Globus pallidus (tissue), 1 donor: ENCODE results near the gene ASB6.
"Not testable (repeated sequence)": the region's sequence is repeated elsewhere in the genome, so short reads cannot be mapped to it uniquely, and the experiment has no call there.

ENCODE experiments used
- DNase-seq: peaks from one replicate; pipeline ENCODE4 v3.0.0-alpha.2; 2015; ENCODE audit warnings: low spot score

Gene ASB6

GRCh38 chr9:129606161-129607026 lies 35.6 kb downstream of the ASB6 start:
- no peak for DNase-seq

DNA sequence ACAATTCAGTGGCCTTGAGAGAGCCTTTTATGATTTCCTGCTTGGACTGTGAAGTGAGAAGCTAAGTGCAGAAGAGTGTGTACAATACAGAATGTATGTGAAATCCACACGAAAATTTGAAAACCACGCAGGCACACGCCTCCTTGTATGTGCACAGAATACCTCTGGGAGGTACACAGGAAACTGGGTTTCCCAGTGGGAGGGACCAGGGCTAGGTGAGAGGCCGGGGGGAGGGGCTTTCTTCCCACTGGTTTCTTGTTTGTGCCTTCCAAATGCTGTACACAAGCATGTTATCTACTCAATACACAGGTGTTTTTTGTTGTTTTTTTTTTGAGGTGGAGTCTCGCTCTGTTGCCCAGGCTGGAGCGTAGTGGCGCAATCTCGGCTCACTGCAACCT lies 37.2 kb downstream of the ASB6 start:
- DNase-seq, result no peak

DNA sequence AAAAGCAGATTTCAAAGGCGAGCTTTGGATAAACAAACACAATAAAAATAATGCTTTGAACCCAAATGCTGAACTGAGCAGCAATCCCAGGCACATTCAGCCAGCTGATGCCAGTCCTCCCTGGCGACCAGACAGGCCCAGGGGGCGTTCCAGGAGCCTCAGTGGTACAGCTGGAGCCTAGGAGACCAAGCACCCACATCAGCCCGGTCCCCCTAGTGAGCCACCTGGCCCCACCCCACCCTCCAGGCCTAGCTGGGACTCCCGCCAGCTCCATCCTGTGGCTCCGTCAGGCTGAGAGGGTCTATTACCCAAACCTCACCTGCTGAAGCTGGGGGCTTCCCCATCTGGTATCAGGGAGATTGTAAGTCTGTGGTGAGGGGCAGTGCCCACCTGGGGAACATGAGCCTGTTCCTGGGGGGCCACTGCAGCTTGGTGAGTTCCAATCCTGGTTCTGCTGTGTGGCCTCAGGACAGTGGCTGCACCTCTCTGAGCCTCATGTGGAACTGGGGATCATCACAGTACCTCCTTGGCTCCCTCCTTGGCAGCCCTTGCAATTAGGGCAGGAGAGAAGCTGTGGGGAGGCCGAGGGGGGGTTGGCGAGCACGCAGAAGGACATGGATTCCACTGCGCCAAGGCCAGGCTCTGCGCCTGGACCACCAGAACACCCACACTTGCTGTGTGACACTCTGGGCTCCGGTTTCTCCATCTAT lies 37.7 kb downstream of the ASB6 start:
- no peak for DNase-seq

GRCh38 chr9:129602598-129603415 lies 39.1 kb downstream of the ASB6 start:
- DNase-seq, result no peak

- no peak for DNase-seq
These were observed 40.8 kb downstream of the ASB6 start for GRCh38 chr9:129601082-129601674.

DNA sequence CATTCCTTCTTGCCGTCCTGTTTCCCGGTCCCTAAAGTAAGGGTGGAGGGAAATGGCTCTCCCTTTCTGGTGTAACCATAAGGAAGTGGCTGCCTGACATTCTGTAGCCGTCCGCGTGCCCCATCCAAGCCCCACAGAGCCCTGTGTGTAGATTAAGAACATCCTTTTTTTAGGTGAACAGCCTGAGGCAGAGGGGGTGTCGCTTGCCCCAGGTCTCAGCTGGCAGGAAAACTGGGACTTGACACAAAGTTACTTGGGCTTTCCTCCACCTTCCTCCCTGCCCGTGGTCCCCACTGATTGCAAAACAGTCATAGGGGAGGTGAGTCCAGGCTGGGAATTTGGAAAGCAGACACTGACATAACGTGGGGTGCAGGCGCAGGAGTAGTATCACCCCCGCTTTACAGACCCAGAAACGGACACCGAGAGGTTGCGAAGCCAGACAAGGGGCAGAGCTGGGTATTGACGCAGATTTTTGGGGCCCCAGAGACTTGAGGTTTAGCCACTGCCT lies 43.8 kb downstream of the ASB6 start:
- DNase-seq, result no peak

- no peak for DNase-seq
These were observed 44.4 kb downstream of the ASB6 start for GRCh38 chr9:129597355-129598088.

DNA sequence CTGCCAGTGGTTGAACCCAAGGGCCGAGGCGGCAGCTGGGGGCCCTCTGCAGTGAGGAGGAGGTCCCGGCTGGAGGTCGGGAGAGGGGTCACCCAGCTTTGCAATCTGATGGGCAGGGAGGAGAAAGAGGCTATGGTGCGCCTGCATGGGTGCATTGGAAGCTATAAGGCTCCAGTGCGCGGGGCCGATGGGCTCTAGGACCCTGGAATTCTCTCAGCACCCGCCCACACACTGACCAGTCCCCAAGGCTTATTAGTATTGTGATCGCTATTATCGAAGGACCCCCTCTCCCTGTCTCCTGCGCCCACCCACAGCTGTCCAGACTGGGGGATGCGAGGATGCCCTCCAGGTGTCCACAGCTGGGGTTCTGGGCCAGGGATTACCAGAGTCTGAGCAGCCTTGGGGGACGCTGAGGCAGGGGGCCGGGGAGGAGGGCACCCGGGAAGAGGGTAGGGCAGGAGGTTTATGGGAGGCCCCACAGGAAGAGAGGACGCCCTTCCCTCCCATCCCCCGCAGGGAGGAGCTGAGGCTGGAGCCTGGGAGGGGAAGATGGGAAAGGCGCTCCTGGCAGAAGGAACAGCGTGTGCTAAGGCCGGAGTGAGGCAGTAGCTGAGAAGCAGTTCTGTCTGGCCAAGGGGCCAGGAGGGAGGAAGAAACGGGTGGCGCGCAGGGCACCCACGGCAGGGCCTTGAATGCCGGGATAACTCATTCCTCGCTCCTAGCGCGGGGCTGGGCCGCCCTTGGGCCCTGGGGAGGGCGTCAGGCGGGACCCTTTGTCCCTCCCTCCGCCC lies 45.2 kb downstream of the ASB6 start:
- DNase-seq, result no peak

DNA sequence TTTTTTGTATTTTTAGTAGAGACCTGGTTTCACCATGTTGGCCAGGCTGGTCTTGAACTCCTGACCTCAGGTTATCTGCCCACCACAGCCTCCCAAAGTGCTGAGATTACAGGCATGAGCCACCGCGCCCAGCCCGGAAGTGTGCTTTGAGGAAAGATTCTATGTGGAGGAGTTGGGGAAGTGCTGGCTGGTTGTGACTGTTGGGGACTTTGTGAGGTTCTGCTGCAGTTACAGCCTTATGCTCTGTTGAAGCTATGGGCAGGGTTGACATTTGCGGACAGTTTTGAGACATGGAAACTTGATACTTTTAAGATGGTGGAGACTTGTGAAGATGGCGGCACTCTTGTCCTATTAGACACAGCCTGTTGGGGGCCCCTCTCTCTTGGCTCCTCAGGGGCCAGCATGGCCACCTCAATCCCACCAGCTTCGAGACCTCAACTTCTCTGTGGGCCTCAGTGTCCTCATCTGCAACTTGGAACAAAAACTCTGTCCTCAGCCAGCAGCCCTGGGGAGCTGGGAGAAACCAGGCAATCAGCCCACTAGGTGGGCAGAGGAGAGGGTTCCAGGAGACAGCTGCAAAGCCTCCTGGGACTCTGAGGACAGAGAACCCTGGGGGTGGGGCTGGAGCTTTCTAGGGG lies 45.9 kb downstream of the ASB6 start:
- DNase-seq, result no peak

GRCh38 chr9:129595311-129595741 lies 46.6 kb downstream of the ASB6 start:
- no peak for DNase-seq

GRCh38 chr9:129594632-129595031 lies 47.3 kb downstream of the ASB6 start:
- no peak for DNase-seq

DNA sequence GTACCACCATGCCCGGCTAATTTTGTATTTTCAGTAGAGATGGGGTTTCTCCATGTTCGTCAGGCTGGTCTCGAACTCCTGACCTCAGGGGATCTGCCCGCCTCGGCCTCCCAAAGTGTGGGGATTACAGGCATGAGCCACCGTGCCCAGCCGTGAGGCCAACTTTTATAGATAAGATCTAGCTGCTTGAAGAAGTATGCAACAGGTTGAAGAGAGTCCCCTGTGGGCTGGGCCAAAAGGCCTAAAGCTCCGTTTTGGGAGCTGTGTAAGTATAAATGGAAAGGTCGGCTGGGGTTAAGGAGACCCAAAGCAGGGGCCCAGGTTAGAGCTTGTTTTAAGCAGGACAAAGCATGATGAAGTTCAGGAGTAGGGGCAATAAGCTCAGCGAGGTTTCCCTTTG lies 49.2 kb downstream of the ASB6 start:
- not testable (repeated sequence) for DNase-seq

DNA sequence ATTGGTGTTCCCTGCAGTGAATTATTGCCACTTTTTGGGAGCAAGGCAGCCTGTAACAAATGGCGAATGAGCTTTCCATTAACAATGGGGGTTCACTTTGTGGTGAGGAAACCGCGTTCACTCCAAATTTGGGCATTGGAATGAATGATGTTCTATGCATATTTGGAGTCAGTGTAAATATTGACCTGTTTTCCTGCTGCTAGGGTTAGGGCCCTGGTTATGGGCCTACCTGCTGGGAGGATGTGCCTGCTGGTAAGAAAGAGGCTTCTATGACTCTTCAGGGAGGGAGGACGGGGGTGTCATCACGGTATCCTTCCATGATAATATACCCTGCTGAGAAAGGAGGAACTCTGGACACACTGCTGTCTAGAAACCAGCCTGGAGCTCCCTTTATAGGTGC lies 50.0 kb downstream of the ASB6 start:
- no peak for DNase-seq

DNA sequence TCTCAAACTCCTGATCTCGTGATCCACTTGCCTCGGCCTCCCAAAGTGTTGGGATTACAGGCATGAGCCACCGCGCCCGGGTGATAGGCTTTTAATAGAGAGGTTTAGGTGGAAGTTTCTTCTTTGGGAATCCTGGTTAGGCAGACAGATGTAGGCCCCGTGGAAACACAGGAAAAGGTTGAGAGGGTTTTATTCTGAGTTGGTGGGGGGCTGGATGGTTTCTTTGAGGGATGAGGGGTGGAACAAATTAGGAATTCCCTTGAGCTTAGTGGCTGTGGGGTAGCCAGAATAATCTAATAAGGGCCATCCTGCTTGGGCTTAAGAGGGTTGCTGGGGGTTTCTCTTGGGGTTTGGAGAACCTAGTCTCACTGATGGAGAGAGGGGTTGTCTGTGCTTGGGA lies 51.5 kb downstream of the ASB6 start:
- DNase-seq, result no peak

DNA sequence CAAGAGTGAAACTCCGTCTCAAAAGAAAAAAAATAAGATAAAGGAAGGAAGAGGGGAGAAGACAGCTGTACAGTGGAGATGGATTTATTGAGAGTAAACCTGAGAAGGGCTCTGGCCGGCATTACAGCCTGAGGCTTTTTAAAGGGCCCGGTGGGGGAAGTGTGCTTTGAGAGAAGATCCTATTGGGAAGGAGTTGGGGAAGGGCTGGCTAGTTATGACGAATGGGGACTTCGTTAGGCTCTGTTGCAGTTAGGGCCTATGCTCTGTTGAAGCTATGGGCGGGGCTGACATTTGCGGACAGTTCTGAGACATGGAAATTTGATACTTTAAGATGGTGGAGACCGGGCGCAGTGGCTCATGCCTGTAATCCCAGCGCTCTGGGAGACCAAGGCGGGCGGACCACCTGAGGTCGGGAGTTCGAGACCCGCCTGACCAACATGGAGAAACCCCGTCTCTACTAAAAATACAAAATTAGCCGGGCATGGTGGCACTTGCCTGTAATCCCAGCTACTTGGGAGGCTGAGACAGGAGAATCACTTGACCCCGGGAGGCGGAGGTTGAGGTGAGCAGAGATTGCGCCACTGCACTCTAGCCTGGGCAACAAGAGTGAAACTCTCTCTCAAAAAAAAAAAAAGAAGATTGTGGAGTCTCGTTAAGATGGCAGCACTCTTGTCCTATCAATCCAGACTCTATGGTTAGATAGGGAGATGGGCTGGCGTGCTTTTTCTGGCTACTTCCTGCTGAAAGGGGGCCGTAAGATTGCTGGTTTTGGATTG lies 54.3 kb downstream of the ASB6 start:
- DNase-seq, result no peak

GRCh38 chr9:129586685-129587084 lies 55.3 kb downstream of the ASB6 start:
- no peak for DNase-seq

DNA sequence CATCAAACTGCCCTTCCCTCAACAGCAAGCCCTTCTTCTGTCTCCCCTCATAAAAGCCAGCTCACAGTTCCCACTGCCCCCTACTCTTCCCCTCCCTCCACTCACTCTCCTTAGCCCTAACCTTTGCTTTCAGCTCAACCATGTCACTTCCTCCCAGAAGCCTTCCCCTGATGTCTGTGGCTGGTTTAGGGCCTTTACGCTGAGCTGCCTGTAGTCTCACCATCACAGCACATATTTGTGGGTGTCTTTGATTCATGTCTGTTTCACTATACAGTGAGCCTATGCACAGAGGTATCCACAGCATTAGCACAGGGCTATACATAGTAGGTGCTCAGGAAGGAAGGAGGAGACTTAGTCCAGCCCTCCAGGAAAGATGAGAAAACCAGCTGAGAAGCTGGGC lies 55.7 kb downstream of the ASB6 start:
- DNase-seq, result no peak

- no peak for DNase-seq
These were observed 56.6 kb downstream of the ASB6 start for GRCh38 chr9:129585352-129585751.
